OCI-LY1 (cell line): ENCODE measurements around the gene ASB9.

ENCODE experiments used
- H2AFZ ChIP-seq: fragments of 200-600 bp; sonication (generic), shearing (Covaris generic); 2 replicates; pipeline ENCODE4 v1.6.0; 2014; ENCODE audit warnings: antibody characterized with exemption, mild to moderate bottlenecking, low read length
- H3F3A ChIP-seq: fragments of 200-600 bp; sonication (generic), shearing (Covaris generic); 2 replicates; pipeline ENCODE4 v1.6.0; 2014; ENCODE audit warnings: mild to moderate bottlenecking, antibody characterized with exemption, low read length, moderate library complexity; ENCODE audit not compliant: insufficient read depth
- H3K27ac ChIP-seq: fragments of 200-600 bp; sonication (generic); 2 replicates; pipeline ENCODE4 v1.5.1; 2014; ENCODE audit warnings: low read length, mixed run types, mild to moderate bottlenecking, low read depth; ENCODE audit not compliant: poor library complexity, severe bottlenecking
- H3K27me3 ChIP-seq: fragments of 200-600 bp; sonication (generic); 2 replicates; pipeline ENCODE4 v1.6.0; 2014; ENCODE audit warnings: antibody characterized with exemption, mild to moderate bottlenecking, low read length, moderate library complexity; ENCODE audit not compliant: insufficient read depth
- H3K36me3 ChIP-seq: fragments of 200-600 bp; sonication (generic); 2 replicates; pipeline ENCODE4 v1.6.1; 2014; ENCODE audit warnings: mild to moderate bottlenecking, antibody characterized with exemption, low read length, moderate library complexity, mixed read lengths; ENCODE audit not compliant: insufficient read depth
- H3K4me1 ChIP-seq: fragments of 200-600 bp; sonication (generic); 2 replicates; pipeline ENCODE4 v1.5.1; 2014; ENCODE audit warnings: mild to moderate bottlenecking, low read length, moderate library complexity; ENCODE audit not compliant: insufficient read depth, severe bottlenecking
- H3K4me2 ChIP-seq: fragments of 200-600 bp; sonication (generic), shearing (Covaris generic); 2 replicates; pipeline ENCODE4 v1.6.1; 2014; ENCODE audit warnings: low read length
- H3K4me3 ChIP-seq: fragments of 200-600 bp; sonication (generic); 2 replicates; pipeline ENCODE4 v1.5.1; 2014; ENCODE audit warnings: low read length, low read depth, mild to moderate bottlenecking, mixed read lengths; ENCODE audit not compliant: poor library complexity, severe bottlenecking
- H3K79me2 ChIP-seq: fragments of 200-600 bp; shearing (Covaris generic); 2 replicates; pipeline ENCODE4 v1.6.1; 2016; ENCODE audit warnings: mixed run types, low read length, mixed read lengths; ENCODE audit not compliant: insufficient read depth
- H3K9ac ChIP-seq: fragments of 200-600 bp; sonication (generic), shearing (Covaris generic); 2 replicates; pipeline ENCODE4 v1.6.1; 2014; ENCODE audit warnings: mild to moderate bottlenecking, low read length, mixed read lengths
- H3K9me2 ChIP-seq: fragments of 200-600 bp; sonication (generic), shearing (Covaris generic); 2 replicates; pipeline ENCODE4 v1.6.1; 2014; ENCODE audit warnings: low read depth, mild to moderate bottlenecking, low read length, mixed read lengths
- H3K9me3 ChIP-seq: fragments of 200-600 bp; shearing (Covaris generic); 2 replicates; pipeline ENCODE4 v1.6.1; 2014; ENCODE audit warnings: low read length, mixed read lengths
- H4K20me1 ChIP-seq: fragments of 200-600 bp; sonication (generic), shearing (Covaris generic); 2 replicates; pipeline ENCODE4 v1.6.0; 2016; ENCODE audit warnings: mild to moderate bottlenecking, low read length; ENCODE audit not compliant: insufficient read depth
- EZH2 ChIP-seq: fragments of 200-600 bp; sonication (generic), shearing (Covaris generic); IDR thresholded peaks from 2 replicates; pipeline ENCODE4 v1.8.0; 2017; ENCODE audit warnings: borderline replicate concordance, mixed run types, mild to moderate bottlenecking, antibody characterized with exemption, low read length, moderate library complexity, mixed read lengths
- TF ChIP-seq, protein P1 (sequence below): fragments of 200-600 bp; sonication (generic), shearing (Covaris generic); IDR thresholded peaks from 2 replicates; pipeline ENCODE4 v1.5.1; 2017; ENCODE audit warnings: mild to moderate bottlenecking, antibody characterized with exemption, low read length, moderate library complexity, mixed read lengths

The ASB9 gene

DNA sequence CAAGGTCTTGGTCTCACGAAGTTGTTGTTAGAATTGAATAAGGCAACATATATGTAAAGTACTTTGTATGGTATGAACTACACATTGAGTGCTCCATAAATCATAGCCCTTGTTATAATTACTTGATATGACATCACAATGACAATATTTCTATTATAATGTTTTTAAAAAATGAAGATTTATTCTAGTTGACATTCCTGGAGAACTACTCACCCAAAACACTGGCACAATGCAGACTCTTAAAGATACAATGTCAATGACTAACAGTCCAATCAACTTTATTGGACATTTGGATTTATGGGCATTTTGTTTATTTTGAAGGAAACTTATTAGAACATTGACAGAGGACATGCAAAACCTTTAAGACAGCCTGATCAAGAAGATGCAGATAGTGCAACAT is 55.3 kb downstream of the ASB9 start:
- Histone ChIP-seq H3K9ac (no peak overlapping the region), H4K20me1 (no peaks in the 10 kb centered on the region), H3K4me3 (no peak overlapping the region), H3K9me3 (no peaks in the 10 kb centered on the region), H3K9me2 (no peaks in the 10 kb centered on the region), H3K36me3 (no peaks in the 10 kb centered on the region), H3K79me2 (no peaks in the 10 kb centered on the region), H3K4me1 (no peaks in the 10 kb centered on the region), H2AFZ (no peak overlapping the region), H3K27me3 (no peaks in the 10 kb centered on the region), H3K27ac (no peak overlapping the region), H3K4me2 (no peak overlapping the region), H3F3A (no peaks in the 10 kb centered on the region)
- no peak for TF ChIP-seq EZH2
- TF ChIP-seq, protein P1, sequence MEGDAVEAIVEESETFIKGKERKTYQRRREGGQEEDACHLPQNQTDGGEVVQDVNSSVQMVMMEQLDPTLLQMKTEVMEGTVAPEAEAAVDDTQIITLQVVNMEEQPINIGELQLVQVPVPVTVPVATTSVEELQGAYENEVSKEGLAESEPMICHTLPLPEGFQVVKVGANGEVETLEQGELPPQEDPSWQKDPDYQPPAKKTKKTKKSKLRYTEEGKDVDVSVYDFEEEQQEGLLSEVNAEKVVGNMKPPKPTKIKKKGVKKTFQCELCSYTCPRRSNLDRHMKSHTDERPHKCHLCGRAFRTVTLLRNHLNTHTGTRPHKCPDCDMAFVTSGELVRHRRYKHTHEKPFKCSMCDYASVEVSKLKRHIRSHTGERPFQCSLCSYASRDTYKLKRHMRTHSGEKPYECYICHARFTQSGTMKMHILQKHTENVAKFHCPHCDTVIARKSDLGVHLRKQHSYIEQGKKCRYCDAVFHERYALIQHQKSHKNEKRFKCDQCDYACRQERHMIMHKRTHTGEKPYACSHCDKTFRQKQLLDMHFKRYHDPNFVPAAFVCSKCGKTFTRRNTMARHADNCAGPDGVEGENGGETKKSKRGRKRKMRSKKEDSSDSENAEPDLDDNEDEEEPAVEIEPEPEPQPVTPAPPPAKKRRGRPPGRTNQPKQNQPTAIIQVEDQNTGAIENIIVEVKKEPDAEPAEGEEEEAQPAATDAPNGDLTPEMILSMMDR = no peak

- no peak for TF ChIP-seq EZH2
- TF ChIP-seq, protein P1 = no peak
- H3K9me2 ChIP-seq = no peaks in the 10 kb centered on the region
- no peak overlapping the region for H3K4me2 ChIP-seq
- H3K36me3 ChIP-seq = no peaks in the 10 kb centered on the region
- H3K79me2 ChIP-seq = no peaks in the 10 kb centered on the region
- no peak overlapping the region for H2AFZ ChIP-seq
- no peaks in the 10 kb centered on the region for H3F3A ChIP-seq
- H3K27me3 ChIP-seq = no peaks in the 10 kb centered on the region
- no peak overlapping the region for H3K9ac ChIP-seq
- H3K4me1 ChIP-seq = no peaks in the 10 kb centered on the region
- no peak overlapping the region for H3K27ac ChIP-seq
- no peaks in the 10 kb centered on the region for H4K20me1 ChIP-seq
- H3K9me3 ChIP-seq = no peaks in the 10 kb centered on the region
- H3K4me3 ChIP-seq = no peak overlapping the region
These were observed 60.8 kb downstream of the ASB9 start for GRCh38 chrX:15209096-15209495.

- TF ChIP-seq, protein P1 = no peak
- no peak for TF ChIP-seq EZH2
These were observed 61.9 kb downstream of the ASB9 start for GRCh38 chrX:15207994-15208393.

More at GRCh38 chrX:15207994-15208393, 61.9 kb downstream of the ASB9 start:
- Histone ChIP-seq H3K4me3 (no peak overlapping the region), H3K79me2 (no peaks in the 10 kb centered on the region), H2AFZ (no peak overlapping the region), H4K20me1 (no peaks in the 10 kb centered on the region), H3K9me2 (no peaks in the 10 kb centered on the region), H3K36me3 (no peaks in the 10 kb centered on the region), H3K27ac (no peak overlapping the region), H3K9me3 (no peaks in the 10 kb centered on the region), H3K27me3 (no peaks in the 10 kb centered on the region), H3F3A (no peaks in the 10 kb centered on the region), H3K4me1 (no peaks in the 10 kb centered on the region), H3K9ac (no peak overlapping the region), H3K4me2 (no peak overlapping the region)
